HG03103 (cell line): Measurements from ENCODE around the gene SYT2.

Source experiments
- ATAC-seq: cut with Tn5 transposase; IDR thresholded peaks from one replicate; pipeline ENCODE4 v1.9.1; 2021; ENCODE audit warnings: low read depth; ENCODE audit not compliant: unreplicated experiment

SYT2 gene

GRCh38 chr1:202680586-202681352 lies 29.5 kb downstream of the SYT2 start:
- no peak for ATAC-seq

- ATAC-seq, result no peak
These were observed 30.7 kb downstream of the SYT2 start for GRCh38 chr1:202679406-202680177.

- ATAC-seq, result no peak
These were observed 32.8 kb downstream of the SYT2 start for GRCh38 chr1:202677433-202677832.

- ATAC-seq, result no peak
These were observed 36.7 kb downstream of the SYT2 start for GRCh38 chr1:202673531-202673930.

- ATAC-seq, result no peak
These were observed 38.9 kb downstream of the SYT2 start for GRCh38 chr1:202671399-202671798.

GRCh38 chr1:202665417-202665816 lies 44.8 kb downstream of the SYT2 start:
- ATAC-seq, result no peak

- ATAC-seq, result no peak
These were observed 46.2 kb downstream of the SYT2 start for GRCh38 chr1:202664083-202664482.

GRCh38 chr1:202663131-202663530 lies 47.1 kb downstream of the SYT2 start:
- ATAC-seq, result no peak

- ATAC-seq, result no peak
These were observed 48.2 kb downstream of the SYT2 start for GRCh38 chr1:202662081-202662480.

- ATAC-seq, result no peak
These were observed 49.0 kb downstream of the SYT2 start for GRCh38 chr1:202661136-202661845.

- no peak for ATAC-seq
These were observed 50.3 kb downstream of the SYT2 start for GRCh38 chr1:202659974-202660373.

- no peak for ATAC-seq
These were observed 50.7 kb downstream of the SYT2 start for GRCh38 chr1:202659541-202659940.

- ATAC-seq, result no peak
These were observed 51.5 kb downstream of the SYT2 start for GRCh38 chr1:202658769-202659168.

GRCh38 chr1:202658251-202658759 lies 51.9 kb downstream of the SYT2 start:
- ATAC-seq, result no peak

GRCh38 chr1:202656951-202657646 lies 53.2 kb downstream of the SYT2 start:
- no peak for ATAC-seq

- ATAC-seq, result no peak
These were observed 54.2 kb downstream of the SYT2 start for GRCh38 chr1:202656057-202656456.

- no peak for ATAC-seq
These were observed 56.2 kb downstream of the SYT2 start for GRCh38 chr1:202654079-202654478.

GRCh38 chr1:202649553-202650392 lies 60.5 kb downstream of the SYT2 start:
- ATAC-seq, result no peak

GRCh38 chr1:202648605-202649226 lies 61.5 kb downstream of the SYT2 start:
- ATAC-seq, result no peak
